Stomach smooth muscle (tissue), 2 donors: ENCODE results near the gene SH2D6.
"Not testable (repeated sequence)": the region's sequence is repeated elsewhere in the genome, so short reads cannot be mapped to it uniquely, and the experiment has no call there.

Experiments used
- H3K27ac ChIP-seq: one replicate; pipeline ENCODE4 v1.7.0; 2013; ENCODE audit warnings: mild to moderate bottlenecking, low read length, inconsistent platforms
- H3K27me3 ChIP-seq, 2 donors: one replicate each; pipeline ENCODE4 v1.7.0; 2013; ENCODE audit warnings: low read length in 2 of 2; ENCODE audit not compliant: insufficient read depth in 2 of 2, control insufficient read depth in 1 of 2
- H3K36me3 ChIP-seq, 2 donors: one replicate each; pipeline ENCODE4 v1.7.0; 2013; ENCODE audit warnings: low read length in 2 of 2; ENCODE audit not compliant: control insufficient read depth in 2 of 2, insufficient read depth in 2 of 2
- H3K4me1 ChIP-seq: one replicate; pipeline ENCODE4 v1.7.0; 2013; ENCODE audit warnings: low read length; ENCODE audit not compliant: control insufficient read depth, insufficient read depth
- H3K4me3 ChIP-seq, 2 donors: one replicate each; pipeline ENCODE4 v1.7.0; 2013; ENCODE audit warnings: low read length in 2 of 2
- H3K9ac ChIP-seq, 2 donors: one replicate each; pipeline ENCODE4 v1.7.0; 2013; ENCODE audit warnings: low read length in 2 of 2, mild to moderate bottlenecking in 1 of 2
- H3K9me3 ChIP-seq, 2 donors: one replicate each; pipeline ENCODE4 v1.7.0; 2013; ENCODE audit warnings: low read length in 2 of 2; ENCODE audit not compliant: control insufficient read depth in 2 of 2
- donor health status: healthy.
- donor health status: Pancreatic carcinoma.

SH2D6 gene

GRCh38 chr2:85418132-85419008 lies at the start of gene SH2D6:
Gene SH2D6, plus strand, starts transcription at chr2:85418714. Its CDS starts 10,752 bp downstream, at chr2:85429466.
- Histone ChIP-seq H3K9me3 (no peaks in the 10 kb centered on the region), H3K4me1 (peaks cover 25% of the 10 kb centered on the region), H3K9ac (peak within 1 kb of the TSS; percentile 73 to 90), H3K36me3 (no peaks in the 10 kb centered on the region), H3K27me3 (no peaks in the 10 kb centered on the region), H3K27ac (peak within 1 kb of the TSS; percentile 87), H3K4me3 (peak within 1 kb of the TSS; percentile 83 to 93)

- Histone ChIP-seq H3K4me1 (no peaks in the 10 kb centered on the region), H3K4me3 (no peak overlapping the region), H3K27ac (no peak overlapping the region), H3K27me3 (no peaks in the 10 kb centered on the region), H3K9me3 (no peaks in the 10 kb centered on the region), H3K9ac (no peak overlapping the region), H3K36me3 (peaks cover 15 to 22% of the 10 kb centered on the region in 2 donors)
These were observed 49.6 kb upstream of the SH2D6 start for GRCh38 chr2:85368921-85369320.

- H3K9ac ChIP-seq = no peak overlapping the region
These were observed 49.0 kb upstream of the SH2D6 start for GRCh38 chr2:85369500-85369899.

GRCh38 chr2:85371045-85371444 lies 47.5 kb upstream of the SH2D6 start:
- Histone ChIP-seq H3K9me3 (no peaks in the 10 kb centered on the region), H3K9ac (no peak overlapping the region), H3K36me3 (peaks cover 19 to 22% of the 10 kb centered on the region in 2 donors), H3K27me3 (no peaks in the 10 kb centered on the region), H3K4me1 (no peaks in the 10 kb centered on the region), H3K27ac (no peak overlapping the region), H3K4me3 (no peak overlapping the region)

More at GRCh38 chr2:85369500-85369899, 49.0 kb upstream of the SH2D6 start:
- no peak overlapping the region for H3K4me3 ChIP-seq
- peaks cover 15 to 22% of the 10 kb centered on the region in 2 donors for H3K36me3 ChIP-seq
- no peak overlapping the region for H3K27ac ChIP-seq
- H3K9me3 ChIP-seq = no peaks in the 10 kb centered on the region
- H3K4me1 ChIP-seq = no peaks in the 10 kb centered on the region
- no peaks in the 10 kb centered on the region for H3K27me3 ChIP-seq

- no peak overlapping the region for H3K9ac ChIP-seq
- peaks cover 5% of the 10 kb centered on the region for H3K4me1 ChIP-seq
- no peaks in the 10 kb centered on the region for H3K27me3 ChIP-seq
- no peak overlapping the region for H3K4me3 ChIP-seq
- H3K27ac ChIP-seq = no peak overlapping the region
- H3K9me3 ChIP-seq = no peaks in the 10 kb centered on the region
- peaks cover 17 to 24% of the 10 kb centered on the region in 2 donors for H3K36me3 ChIP-seq
These were observed 42.0 kb upstream of the SH2D6 start for GRCh38 chr2:85376291-85377065.

- Histone ChIP-seq H3K36me3 (peaks cover 17 to 24% of the 10 kb centered on the region in 2 donors), H3K4me3 (no peak overlapping the region), H3K27me3 (no peaks in the 10 kb centered on the region), H3K27ac (no peak overlapping the region), H3K4me1 (peaks cover 5% of the 10 kb centered on the region), H3K9ac (no peak overlapping the region), H3K9me3 (no peaks in the 10 kb centered on the region)
These were observed 41.4 kb upstream of the SH2D6 start for GRCh38 chr2:85377083-85377482.

- H3K9ac ChIP-seq = no peak overlapping the region
- no peaks in the 10 kb centered on the region for H3K9me3 ChIP-seq
- H3K36me3 ChIP-seq = peaks cover 17 to 24% of the 10 kb centered on the region in 2 donors
- no peak overlapping the region for H3K4me3 ChIP-seq
- H3K27me3 ChIP-seq = no peaks in the 10 kb centered on the region
- H3K4me1 ChIP-seq = peaks cover 5% of the 10 kb centered on the region
- H3K27ac ChIP-seq = no peak overlapping the region
These were observed 40.3 kb upstream of the SH2D6 start for GRCh38 chr2:85378257-85378656.

- Histone ChIP-seq H3K9ac (no peak overlapping the region), H3K4me1 (peaks cover 5% of the 10 kb centered on the region), H3K4me3 (no peak overlapping the region), H3K36me3 (peaks cover 24 to 27% of the 10 kb centered on the region in 2 donors), H3K27me3 (no peaks in the 10 kb centered on the region), H3K9me3 (no peaks in the 10 kb centered on the region), H3K27ac (no peak overlapping the region)
These were observed 38.5 kb upstream of the SH2D6 start for GRCh38 chr2:85380048-85380447.

GRCh38 chr2:85383151-85383550 lies 35.4 kb upstream of the SH2D6 start:
- H3K4me3 ChIP-seq, H3K4me1 ChIP-seq, H3K9ac ChIP-seq, H3K27me3 ChIP-seq, H3K9me3 ChIP-seq, H3K27ac ChIP-seq: not testable (repeated sequence)
- peaks cover 13 to 18% of the 10 kb centered on the region in 2 donors for H3K36me3 ChIP-seq

GRCh38 chr2:85383850-85384249 lies 34.7 kb upstream of the SH2D6 start:
- H3K27ac ChIP-seq = no peak overlapping the region
- no peaks in the 10 kb centered on the region for H3K9me3 ChIP-seq
- no peak overlapping the region for H3K9ac ChIP-seq
- H3K27me3 ChIP-seq = no peaks in the 10 kb centered on the region
- H3K4me1 ChIP-seq = no peaks in the 10 kb centered on the region
- no peak overlapping the region for H3K4me3 ChIP-seq
- peaks cover 16 to 21% of the 10 kb centered on the region in 2 donors for H3K36me3 ChIP-seq
